Loucy (cell line): ENCODE data around the gene CAMK2D.

Experiments
- H2AFZ ChIP-seq: fragments of 200-600 bp; sonication (generic); 2 replicates; pipeline ENCODE4 v1.6.0; 2016; ENCODE audit warnings: antibody characterized with exemption, mild to moderate bottlenecking, low read length, moderate library complexity
- H3F3A ChIP-seq: fragments of 200-600 bp; 2 replicates; pipeline ENCODE4 v1.6.0; 2016; ENCODE audit warnings: antibody characterized with exemption, low read depth, mild to moderate bottlenecking
- H3K27me3 ChIP-seq: fragments of 200-600 bp; sonication (generic); 2 replicates; pipeline ENCODE4 v1.6.1; 2014; ENCODE audit warnings: low read length, mild to moderate bottlenecking; ENCODE audit not compliant: insufficient read depth, poor library complexity, severe bottlenecking
- H3K36me3 ChIP-seq: fragments of 200-600 bp; sonication (generic); 2 replicates; pipeline ENCODE4 v1.6.1; 2016; ENCODE audit warnings: low read length; ENCODE audit not compliant: insufficient read depth
- H3K4me1 ChIP-seq: fragments of 200-600 bp; sonication (generic); 2 replicates; pipeline ENCODE4 v1.5.1; 2014; ENCODE audit warnings: low read length, mild to moderate bottlenecking; ENCODE audit not compliant: insufficient read depth, poor library complexity, severe bottlenecking
- H3K4me2 ChIP-seq: fragments of 200-600 bp; sonication (generic); 2 replicates; pipeline ENCODE4 v1.6.0; 2014; ENCODE audit warnings: antibody characterized with exemption, low read length, low read depth, mild to moderate bottlenecking; ENCODE audit not compliant: poor library complexity, severe bottlenecking
- H3K4me3 ChIP-seq: fragments of 200-600 bp; sonication (generic); 2 replicates; pipeline ENCODE4 v1.5.1; 2014; ENCODE audit warnings: low read length, mild to moderate bottlenecking, mixed read lengths; ENCODE audit not compliant: poor library complexity, severe bottlenecking
- H3K79me2 ChIP-seq: fragments of 200-600 bp; sonication (generic); 2 replicates; pipeline ENCODE4 v1.6.1; 2014; ENCODE audit warnings: low read length; ENCODE audit not compliant: insufficient read depth
- H3K9ac ChIP-seq: fragments of 200-600 bp; sonication (generic); 2 replicates; pipeline ENCODE4 v1.6.0; 2014; ENCODE audit warnings: mild to moderate bottlenecking, low read depth, low read length, moderate library complexity; ENCODE audit not compliant: poor library complexity, severe bottlenecking
- H3K9me2 ChIP-seq: fragments of 200-600 bp; sonication (generic); replicated peaks from 2 replicates; pipeline ENCODE4 v1.6.1; 2016; ENCODE audit warnings: low read depth, low read length, mixed read lengths
- H3K9me3 ChIP-seq: fragments of 200-600 bp; sonication (generic); 2 replicates; pipeline ENCODE4 v1.6.1; 2014; ENCODE audit warnings: mild to moderate bottlenecking, antibody characterized with exemption, low read length, low read depth; ENCODE audit not compliant: insufficient read depth
- H4K20me1 ChIP-seq: fragments of 200-600 bp; sonication (generic); 2 replicates; pipeline ENCODE4 v1.6.0; 2014; ENCODE audit warnings: antibody characterized with exemption, low read length, mild to moderate bottlenecking; ENCODE audit not compliant: insufficient read depth, poor library complexity, severe bottlenecking
- CTCF ChIP-seq: fragments of 200-600 bp; sonication (generic); conservative IDR thresholded peaks from 2 replicates; pipeline ENCODE4 v1.5.1; 2014; ENCODE audit warnings: mild to moderate bottlenecking, antibody characterized with exemption, low read length
- EZH2phosphoT487 ChIP-seq: fragments of 200-600 bp; IDR thresholded peaks from 2 replicates; pipeline ENCODE4 v1.6.1; 2018; ENCODE audit warnings: antibody characterized with exemption, mild to moderate bottlenecking, moderate library complexity, borderline replicate concordance

The CAMK2D gene

GRCh38 chr4:113455061-113455460, 306.5 kb downstream of the CAMK2D start:
- Histone ChIP-seq H3K27me3 (no peaks in the 10 kb centered on the region), H3K4me2 (no peak overlapping the region), H2AFZ (no peak overlapping the region), H3F3A (no peaks in the 10 kb centered on the region), H3K4me1 (no peaks in the 10 kb centered on the region), H3K9me3 (no peaks in the 10 kb centered on the region), H3K79me2 (no peaks in the 10 kb centered on the region), H3K9me2 (no peaks in the 10 kb centered on the region), H4K20me1 (no peaks in the 10 kb centered on the region), H3K4me3 (no peak overlapping the region), H3K9ac (no peak overlapping the region), H3K36me3 (peaks cover 5% of the 10 kb centered on the region; the same call in 1 of the 2 replicates)
- no peak for TF ChIP-seq CTCF
- no peak for TF ChIP-seq EZH2phosphoT487

GRCh38 chr4:113452868-113453620, 308.5 kb downstream of the CAMK2D start:
- Histone ChIP-seq H2AFZ (no peak overlapping the region), H3K36me3 (peaks cover 5% of the 10 kb centered on the region; the same call in 1 of the 2 replicates), H3K9me3 (no peaks in the 10 kb centered on the region), H3K4me1 (no peaks in the 10 kb centered on the region), H3K4me3 (no peak overlapping the region), H3K27me3 (no peaks in the 10 kb centered on the region), H3K79me2 (no peaks in the 10 kb centered on the region), H3K9ac (no peak overlapping the region), H3K9me2 (no peaks in the 10 kb centered on the region), H3F3A (no peaks in the 10 kb centered on the region), H3K4me2 (no peak overlapping the region), H4K20me1 (no peaks in the 10 kb centered on the region)
- no peak for TF ChIP-seq EZH2phosphoT487
- no peak for TF ChIP-seq CTCF

- Histone ChIP-seq H3K4me2 (no peak overlapping the region), H3K79me2 (no peaks in the 10 kb centered on the region), H4K20me1 (no peaks in the 10 kb centered on the region), H3F3A (no peaks in the 10 kb centered on the region), H3K9me3 (no peaks in the 10 kb centered on the region), H3K4me1 (no peaks in the 10 kb centered on the region), H3K27me3 (no peaks in the 10 kb centered on the region), H3K9ac (no peak overlapping the region), H2AFZ (no peak overlapping the region), H3K9me2 (no peaks in the 10 kb centered on the region), H3K36me3 (peaks cover 4% of the 10 kb centered on the region; the same call in 1 of the 2 replicates), H3K4me3 (no peak overlapping the region)
- no peak for TF ChIP-seq CTCF
- no peak for TF ChIP-seq EZH2phosphoT487
These were observed 309.4 kb downstream of the CAMK2D start for GRCh38 chr4:113452152-113452551.
